ENCODE measurements around the gene KLHDC10. TPM values are rescaled to one million over a fixed set of nuclear protein-coding genes. Genes with fewer than 3 reads are reported as not detected.
A peak's percentile ranks its signal among the peaks of the same experiment; 100 is the strongest.

The KLHDC10 gene
- total RNA-seq, 1 experiment from 2014 or later, result 14.4 TPM

GRCh38 chr7:130087364-130087763, 17.0 kb downstream of the KLHDC10 start:
- no peak for TF ChIP-seq AR (CRISPR knock-in tag; IDR thresholded peaks at IDR 0.05)
- TF ChIP-seq IRF1 (CRISPR knock-in tag; IDR thresholded peaks at IDR 0.05), result no peak
- no peak for TF ChIP-seq PREB (CRISPR knock-in tag; IDR thresholded peaks at IDR 0.05; ENCODE audit: borderline replicate concordance)
- no peak for TF ChIP-seq TCF7 (CRISPR knock-in tag; IDR thresholded peaks at IDR 0.05; ENCODE audit: low read depth)
- no peak for TF ChIP-seq TEAD4 (CRISPR knock-in tag; IDR thresholded peaks at IDR 0.05)
- no peak for TF ChIP-seq FOXK1 (CRISPR knock-in tag; IDR thresholded peaks at IDR 0.05)
- no peak for TF ChIP-seq ZNF396 (CRISPR knock-in tag; IDR thresholded peaks at IDR 0.05; ENCODE audit: borderline replicate concordance)
- no peak for TF ChIP-seq MYBL2 (CRISPR knock-in tag; IDR thresholded peaks at IDR 0.05)
- no peak for TF ChIP-seq FOXP4 (CRISPR knock-in tag; IDR thresholded peaks at IDR 0.05)
- TF ChIP-seq ATF2 (CRISPR knock-in tag; IDR thresholded peaks at IDR 0.05; ENCODE audit: borderline replicate concordance, low read depth), result no peak
- no peak for TF ChIP-seq KAT7 (CRISPR knock-in tag; IDR thresholded peaks at IDR 0.05; ENCODE audit: borderline replicate concordance)
- no peak for TF ChIP-seq EMX1 (CRISPR knock-in tag; IDR thresholded peaks at IDR 0.05)
- TF ChIP-seq PRRX2 (CRISPR knock-in tag; IDR thresholded peaks at IDR 0.05), result no peak
- no peak for TF ChIP-seq ELF4 (CRISPR knock-in tag; IDR thresholded peaks at IDR 0.05; ENCODE audit: low read depth)
- no peak for TF ChIP-seq RELA (CRISPR knock-in tag; IDR thresholded peaks at IDR 0.05; ENCODE audit: borderline replicate concordance)
- no peak for TF ChIP-seq CBFB (CRISPR knock-in tag; IDR thresholded peaks at IDR 0.05; ENCODE audit: low read depth)
- TF ChIP-seq ZNF138 (CRISPR knock-in tag; conservative IDR thresholded peaks at IDR 0.05), result no peak
- no peak for TF ChIP-seq ZNF532 (CRISPR knock-in tag; IDR thresholded peaks at IDR 0.05; ENCODE audit: borderline replicate concordance)
- TF ChIP-seq MXD4 (CRISPR knock-in tag; IDR thresholded peaks at IDR 0.05; ENCODE audit: borderline replicate concordance), result no peak
- TF ChIP-seq SMAD4 (CRISPR knock-in tag; IDR thresholded peaks at IDR 0.05), result no peak
- H3K27me3 Mint-ChIP-seq (ENCODE audit: low read depth), result no peaks in the 10 kb centered on the region
- H3K27ac Mint-ChIP-seq, result 0 out of 2 replicates have a peak overlapping the region, but pooled peaks have one; percentile 65
- H3K4me3 Mint-ChIP-seq, result no peak overlapping the region
- H3K9me3 Mint-ChIP-seq, result no peaks in the 10 kb centered on the region
- CTCF ChIA-PET, result interaction anchor here (0.6 to 2.4 kb wide), 3 partner anchors 15 to 673 kb away, joined by 3 to 7 read pairs (median 4); no protein-coding TSS in a partner anchor
- no peaks in the 10 kb centered on the region for H3K36me3 Mint-ChIP-seq
- no peak for DNase-seq (ENCODE audit: low spot score)
- ATAC-seq, result no peak
- H3K4me1 Mint-ChIP-seq, result no peaks in the 10 kb centered on the region
- POLR2A ChIA-PET, result interaction anchor here (0.6 kb wide), 1 partner anchor 82 kb away, joined by 4 read pairs; no protein-coding TSS in a partner anchor

All from WTC11 (cell line).